ENCODE measurements around the gene MAST2.

Gene MAST2

GRCh38 chr1:46076343-46076742 lies 272.9 kb downstream of the MAST2 start:
- no peak for DNase-seq

GRCh38 chr1:46077644-46078043 lies 274.2 kb downstream of the MAST2 start:
- DNase-seq, result no peak

- no peak for DNase-seq
Observed at GRCh38 chr1:46080257-46080656, 276.8 kb downstream of the MAST2 start.

- DNase-seq, result no peak
Observed at GRCh38 chr1:46081206-46081605, 277.8 kb downstream of the MAST2 start.

DNA sequence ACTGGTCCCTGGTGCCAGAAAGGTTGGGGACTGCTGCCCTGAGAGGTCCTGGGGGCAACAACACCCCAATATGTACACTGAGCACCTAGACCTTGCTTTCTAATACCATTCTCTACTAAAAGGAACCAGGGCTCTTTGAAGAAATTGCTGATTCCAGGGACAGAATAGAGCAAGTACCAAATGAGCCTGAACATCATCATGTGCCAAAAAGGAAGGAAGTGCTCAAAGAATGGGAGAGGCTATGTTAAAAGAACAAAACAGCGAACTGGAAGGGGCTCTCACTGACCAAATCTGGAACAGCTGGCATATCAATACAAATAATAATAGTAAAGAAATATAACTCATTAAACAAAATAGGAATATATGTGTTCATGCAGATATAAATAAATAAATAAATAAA lies 278.2 kb downstream of the MAST2 start:
- DNase-seq, result no peak

DNA sequence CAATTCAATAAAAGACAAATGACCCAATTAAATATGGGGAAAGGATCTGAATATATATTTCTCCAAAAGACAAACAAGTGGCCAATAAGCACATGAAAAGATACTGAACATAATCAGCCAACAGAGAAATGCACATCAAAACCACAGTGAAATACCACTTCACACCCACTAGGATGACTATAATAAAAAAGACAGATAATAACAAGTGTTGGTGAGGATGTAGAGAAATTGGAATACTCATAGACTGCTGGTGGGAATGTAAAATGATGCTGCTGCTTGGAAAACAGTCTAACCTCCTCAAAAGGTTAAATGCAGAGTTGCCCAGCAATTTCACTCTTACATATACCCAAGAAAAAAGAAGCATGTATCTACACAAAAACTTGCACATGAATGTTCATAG lies 280.2 kb downstream of the MAST2 start:
- DNase-seq, result no peak

DNA sequence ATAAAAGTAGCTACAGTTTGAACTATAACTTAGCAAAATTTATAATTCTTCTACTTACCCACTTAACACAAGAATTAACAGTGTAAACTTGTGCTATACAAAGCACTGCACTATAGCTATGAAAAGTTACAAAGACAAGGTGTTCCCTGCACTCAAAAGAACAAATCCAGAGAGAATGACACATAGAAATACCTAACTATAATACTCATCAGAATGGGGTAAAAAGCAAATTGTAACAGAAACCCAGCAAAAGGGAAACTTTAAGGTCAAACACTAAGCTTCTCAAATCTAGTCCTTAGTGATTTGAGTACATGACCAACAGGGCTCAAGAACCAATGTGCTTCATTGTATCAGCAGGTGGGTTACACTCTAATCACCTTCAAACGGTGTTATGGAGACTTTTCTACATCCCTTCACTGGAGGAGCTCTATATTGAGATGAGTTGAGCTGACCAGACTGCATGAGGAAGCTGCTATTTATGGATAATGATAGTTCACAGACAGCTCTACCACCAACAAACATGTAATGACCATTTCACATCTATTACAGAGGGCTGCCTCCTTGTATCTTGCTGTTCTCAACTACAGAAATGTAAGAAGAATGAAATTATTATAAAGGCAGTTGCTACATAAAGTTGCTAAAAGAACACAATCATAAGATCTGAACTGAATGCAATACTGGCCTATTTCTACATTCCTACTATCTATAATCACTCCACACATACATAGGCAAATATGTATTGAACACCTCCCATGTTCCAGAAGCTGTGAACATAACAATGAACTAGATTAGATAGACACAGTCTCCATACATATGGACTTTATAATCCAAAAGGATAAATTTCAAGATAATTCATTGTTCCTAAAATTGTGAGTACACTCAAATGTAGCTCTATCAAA lies 281.4 kb downstream of the MAST2 start:
- DNase-seq, result no peak

Measured in T-helper 9 cell (primary cell).